CD4-positive, alpha-beta T cell (primary cell): Measurements from ENCODE around the gene DNASE1. TPM values are rescaled to one million over a fixed set of nuclear protein-coding genes. Genes with fewer than 3 reads are reported as not detected.

Experiments used
- ATAC-seq: fragments of 200-7000 bp; cut with Tn5 transposase; one replicate; pipeline ENCODE4 v1.10.0; 2022; ENCODE audit warnings: mild to moderate bottlenecking; ENCODE audit not compliant: poor library complexity
- CTCF ChIA-PET: fragments of 350-600 bp; sonication (Branson Sonifier 250); formaldehyde crosslinking; loops from one replicate; lab custom pipeline; 2021; ENCODE audit warnings: antibody characterized with exemption, inconsistent platforms; lab: Charles Lee
- POLR2A ChIA-PET: fragments of 350-600 bp; sonication (Branson Sonifier 250); formaldehyde crosslinking; loops from one replicate; lab custom pipeline; 2021; ENCODE audit warnings: antibody characterized with exemption, inconsistent platforms; lab: Charles Lee
- DNase-seq, 14 experiments: peaks; one replicate each; pipeline ENCODE4 v3.0.0-alpha.2; 2013 to 2020; ENCODE audit warnings: mixed read lengths in 2 of 14
- H3K27ac ChIP-seq, 2 donors: one replicate each; pipeline versions ENCODE4 v1.5.1 to v1.7.0; 2013; ENCODE audit warnings: low read length in 2 of 2, low read depth in 1 of 2, mild to moderate bottlenecking in 1 of 2
- H3K27me3 ChIP-seq, 2 experiments: 1 replicate in 1 of 2; 2 replicates in 1 of 2; pipeline versions ENCODE4 v1.6.1 to v1.7.0; 2013; ENCODE audit warnings: low read length in 2 of 2, control low read depth in 1 of 2, mild to moderate bottlenecking in 1 of 2, moderate library complexity in 1 of 2; ENCODE audit not compliant: insufficient read depth in 2 of 2, control insufficient read depth in 1 of 2
- H3K36me3 ChIP-seq: one replicate; pipeline ENCODE4 v1.6.1; 2013; ENCODE audit warnings: low read length, control low read depth; ENCODE audit not compliant: insufficient read depth
- H3K4me1 ChIP-seq: one replicate; pipeline ENCODE4 v1.6.1; 2013; ENCODE audit warnings: low read length, control low read depth; ENCODE audit not compliant: insufficient read depth
- H3K4me3 ChIP-seq: one replicate; pipeline ENCODE4 v1.5.1; 2013; ENCODE audit warnings: mild to moderate bottlenecking, low read length, moderate library complexity
- H3K9me3 ChIP-seq, 2 experiments: 1 replicate in 1 of 2; 2 replicates in 1 of 2; pipeline versions ENCODE4 v1.6.1 to v1.7.0; 2013; ENCODE audit warnings: low read length in 2 of 2, mild to moderate bottlenecking in 2 of 2, control low read depth in 1 of 2, moderate library complexity in 1 of 2; ENCODE audit not compliant: control insufficient read depth in 1 of 2, insufficient read depth in 1 of 2
- H3K27ac Mint-ChIP-seq: one replicate; pipeline ENCODE4 v1.8.0; 2020; ENCODE audit warnings: mixed read lengths
- H3K27me3 Mint-ChIP-seq: one replicate; pipeline ENCODE4 v1.8.0; 2021; ENCODE audit warnings: mixed read lengths
- H3K36me3 Mint-ChIP-seq: one replicate; pipeline ENCODE4 v1.8.0; 2021; ENCODE audit warnings: low read depth, mixed read lengths
- H3K4me1 Mint-ChIP-seq: one replicate; pipeline ENCODE4 v1.8.0; 2021; ENCODE audit warnings: low read depth, mixed read lengths
- H3K4me3 Mint-ChIP-seq: one replicate; pipeline ENCODE4 v1.8.0; 2020; ENCODE audit warnings: mild to moderate bottlenecking, mixed read lengths
- H3K9me3 Mint-ChIP-seq: one replicate; pipeline ENCODE4 v1.8.0; 2020; ENCODE audit warnings: mixed read lengths
- CTCF ChIP-seq: fragments of 200-600 bp; IDR thresholded peaks from one replicate; pipeline ENCODE4 v1.8.0; 2022; ENCODE audit warnings: antibody characterized with exemption, mild to moderate bottlenecking
- intact Hi-C, 2 experiments: fragments of 100-400 bp; cut with DNase I in 1 of 2; cut with micrococcal nuclease in 1 of 2; formaldehyde crosslinking; loops; one replicate each; pipeline versions ENCODE4 v1.15.1 to v1.9.0; 2023 to 2025; cut with DNase I, micrococcal nuclease
- total RNA-seq, 174 experiments: library from RNA in 2 of 174; stranded (reverse) in 2 of 174; gene quantifications; one replicate each; pipeline ENCODE4 v1.2.3 and lab custom pipeline; 2021 to 2026

DNASE1 gene
- total RNA-seq, 2 experiments from 2014 or later, result 9.5 to 10.4 TPM

DNA sequence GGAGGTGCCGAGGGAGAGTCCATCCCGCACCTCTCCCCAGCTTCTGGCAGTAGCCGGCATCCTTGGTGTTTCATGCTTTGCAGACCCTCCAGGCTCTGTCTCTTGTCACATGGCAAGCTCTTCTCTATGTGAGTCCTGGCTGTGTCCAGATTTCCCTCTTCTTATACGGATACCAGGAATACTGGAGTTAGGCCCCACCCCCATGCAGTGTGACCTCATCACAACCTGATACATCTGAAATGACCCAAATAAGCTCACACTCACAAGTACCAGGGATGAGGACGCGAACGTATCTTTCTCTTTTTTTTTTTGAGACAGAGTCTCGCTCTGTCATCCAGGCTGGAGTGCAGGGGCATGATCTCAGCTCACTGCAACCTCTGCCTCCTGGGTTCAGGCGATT is 39.6 kb downstream of the DNASE1 start:
- Histone ChIP-seq H3K27me3 (no peaks in the 10 kb centered on the region), H3K4me3 (no peak overlapping the region), H3K9me3 (no peaks in the 10 kb centered on the region), H3K36me3 (peaks cover 7% of the 10 kb centered on the region), H3K27ac (no peak overlapping the region), H3K4me1 (peaks cover 18% of the 10 kb centered on the region)
- no peak for TF ChIP-seq CTCF
- no peak for ATAC-seq
- no peak overlapping the region for H3K4me3 Mint-ChIP-seq
- DNase-seq, result no peak
- peaks cover 7% of the 10 kb centered on the region for H3K4me1 Mint-ChIP-seq
- no peaks in the 10 kb centered on the region for H3K9me3 Mint-ChIP-seq
- intact Hi-C loops, result loop anchor here in 1 of 2 experiments (5.0 kb wide), 1 partner anchor 1263 kb away; the partner anchor contains the start of gene SEC14L5
- peaks cover 12% of the 10 kb centered on the region for H3K36me3 Mint-ChIP-seq
- H3K27ac Mint-ChIP-seq, result no peak overlapping the region
- ChIA-PET POLR2A (no interaction called here), CTCF (no interaction called here)
- no peaks in the 10 kb centered on the region for H3K27me3 Mint-ChIP-seq

DNA sequence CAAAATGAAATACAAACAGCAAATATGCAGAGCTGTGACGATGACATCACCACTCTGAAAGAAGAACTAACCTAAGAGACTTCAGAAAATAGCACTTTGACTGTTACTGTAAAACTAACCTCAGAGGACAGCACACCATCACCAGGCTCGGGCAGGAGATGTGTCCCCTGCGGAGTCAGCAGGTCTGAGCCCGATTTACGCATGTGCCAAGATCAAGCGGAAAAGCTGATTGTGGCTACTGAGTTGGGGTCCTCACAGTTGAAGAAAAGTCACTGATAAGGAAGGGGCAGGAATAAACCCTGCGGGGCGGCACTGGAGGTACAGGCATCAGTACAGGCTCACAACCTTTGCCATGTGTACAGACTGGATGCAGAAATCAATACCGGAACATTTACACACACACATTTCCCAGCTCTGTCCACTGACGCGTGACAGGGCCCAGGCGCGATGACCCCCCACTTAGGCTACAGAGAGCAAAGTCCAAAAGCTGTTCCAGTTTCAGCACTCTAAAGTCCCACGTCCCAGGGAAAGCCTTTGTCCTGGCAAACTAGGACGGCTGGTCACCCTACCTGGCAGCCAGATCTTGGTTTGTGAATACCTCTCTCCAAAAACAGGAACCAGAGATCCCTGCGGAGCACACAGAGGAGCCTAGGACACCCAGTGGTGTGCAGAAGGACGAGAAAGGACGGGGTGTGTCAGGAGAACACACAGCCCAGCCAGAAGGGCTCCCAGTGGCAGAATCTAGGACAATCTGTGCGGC is 41.3 kb downstream of the DNASE1 start:
- Mint-ChIP-seq H3K27me3 (no peaks in the 10 kb centered on the region), H3K36me3 (peaks cover 5% of the 10 kb centered on the region), H3K9me3 (no peaks in the 10 kb centered on the region), H3K27ac (no peak overlapping the region), H3K4me1 (peaks cover under 1% of the 10 kb centered on the region), H3K4me3 (no peak overlapping the region)
- intact Hi-C loops, result no loop called here
- TF ChIP-seq CTCF, result no peak
- peaks cover 19% of the 10 kb centered on the region for H3K4me1 ChIP-seq
- no peak overlapping the region for H3K27ac ChIP-seq
- ChIA-PET POLR2A (no interaction called here), CTCF (no interaction called here)
- DNase-seq (no peak), ATAC-seq (no peak)
- peaks cover 7% of the 10 kb centered on the region for H3K36me3 ChIP-seq
- no peaks in the 10 kb centered on the region for H3K9me3 ChIP-seq
- H3K4me3 ChIP-seq, result no peak overlapping the region
- H3K27me3 ChIP-seq, result no peaks in the 10 kb centered on the region

GRCh38 chr16:3696425-3697218 is 42.1 kb downstream of the DNASE1 start:
- no peak overlapping the region for H3K27ac ChIP-seq
- POLR2A ChIA-PET, result interaction anchor here (1.2 kb wide), 1 partner anchor 21 kb away, joined by 3 read pairs; the partner anchor contains the start of gene TRAP1
- H3K4me1 ChIP-seq, result peaks cover 15% of the 10 kb centered on the region
- H3K27ac Mint-ChIP-seq, result no peak overlapping the region
- no peaks in the 10 kb centered on the region for H3K27me3 ChIP-seq
- CTCF ChIA-PET, result interaction anchor here (0.6 kb wide), 1 partner anchor 235 kb away, joined by 5 read pairs; no protein-coding TSS in a partner anchor
- H3K36me3 ChIP-seq, result peaks cover 7% of the 10 kb centered on the region
- intact Hi-C loops, result no loop called here
- no peaks in the 10 kb centered on the region for H3K4me1 Mint-ChIP-seq
- H3K4me3 Mint-ChIP-seq, result no peak overlapping the region
- DNase-seq, result no peak
- H3K9me3 ChIP-seq, result no peaks in the 10 kb centered on the region
- H3K4me3 ChIP-seq, result no peak overlapping the region
- H3K9me3 Mint-ChIP-seq, result no peaks in the 10 kb centered on the region
- TF ChIP-seq CTCF, result no peak
- H3K27me3 Mint-ChIP-seq, result no peaks in the 10 kb centered on the region
- peaks cover 4% of the 10 kb centered on the region for H3K36me3 Mint-ChIP-seq
- no peak for ATAC-seq
